HepG2 (cell line): ENCODE data around the gene ENTPD7. TPM values are rescaled to one million over a fixed set of nuclear protein-coding genes. Genes with fewer than 3 reads are reported as not detected.

Experiments
- ATAC-seq: fragments of 200-7000 bp; cut with Tn5 transposase; 3 replicates; pipeline ENCODE4 v1.9.1; 2020; ENCODE audit warnings: mild to moderate bottlenecking, moderate library complexity
- BruUV-seq: library from RNA; stranded (reverse); fragments of 400-500 nt; replicated peaks from 2 replicates; lab custom pipeline; 2021; lab: Mats Ljungman, UMichigan
- CTCF ChIA-PET: fragments of 300-600 bp; formaldehyde crosslinking; extraction: SDS; loops from one replicate; lab custom pipeline; 2021; ENCODE audit warnings: low total read pairs, inconsistent platforms, low intra/inter-chr PET ratio; lab: Yijun Ruan, JAX
- POLR2A ChIA-PET: fragments of 350-600 bp; sonication (Branson Sonifier 250); formaldehyde crosslinking; loops from one replicate; lab custom pipeline; 2020; ENCODE audit warnings: antibody characterized with exemption, inconsistent platforms; lab: Yijun Ruan, JAX
- DNase-seq: peaks from one replicate; pipeline ENCODE4 v3.0.0-alpha.2; 2015; ENCODE audit warnings: low spot score
- FAIRE-seq: peaks from 3 replicates; lab custom pipeline; 2011; peaks lifted over from hg19 to GRCh38; lab: Jason Lieb, UNC
- H2AFZ ChIP-seq: one replicate; pipeline ENCODE4 v1.6.1; 2011; ENCODE audit warnings: low read length, inconsistent platforms
- H3K27ac ChIP-seq: fragments of 300-600 bp; 3 replicates; pipeline ENCODE4 v1.8.0; 2011; ENCODE audit warnings: mixed run types, mild to moderate bottlenecking, mixed read lengths, low read length, inconsistent platforms; ENCODE audit not compliant: insufficient read depth; ENCODE audit errors: extremely low read length
- H3K27me3 ChIP-seq, 2 experiments: fragments of 200-600 bp in 1 of 2; 2 replicates in 1 of 2; 3 replicates in 1 of 2; pipeline versions ENCODE4 v1.6.0 to v1.8.0; 2011; ENCODE audit warnings: low read length in 2 of 2, mild to moderate bottlenecking in 2 of 2, moderate library complexity in 2 of 2, inconsistent platforms in 1 of 2; ENCODE audit not compliant: insufficient read depth in 2 of 2, control insufficient read depth in 1 of 2
- H3K36me3 ChIP-seq, 2 experiments: fragments of 200-600 bp in 1 of 2; replicated peaks in 1 of 2; 2 replicates in 1 of 2; 3 replicates in 1 of 2; pipeline versions ENCODE4 v1.5.1 to v1.8.0; 2011; ENCODE audit warnings: low read length in 2 of 2, inconsistent platforms in 1 of 2; ENCODE audit not compliant: insufficient read depth in 2 of 2, control insufficient read depth in 1 of 2
- H3K4me1 ChIP-seq: 2 replicates; pipeline ENCODE4 v1.5.1; 2012; ENCODE audit warnings: low read length, inconsistent platforms; ENCODE audit not compliant: insufficient read depth
- H3K4me2 ChIP-seq: 2 replicates; pipeline ENCODE4 v1.6.0; 2011; ENCODE audit warnings: low read depth, low read length, inconsistent platforms
- H3K4me3 ChIP-seq, 3 experiments: fragments of 200-600 bp in 1 of 3; sonication (generic), shearing (Covaris generic) in 1 of 3; replicated peaks in 1 of 3; 2 replicates each; pipeline ENCODE4 v1.5.1; 2011 to 2016; ENCODE audit warnings: low read length in 3 of 3, inconsistent platforms in 2 of 3, low read depth in 2 of 3, mild to moderate bottlenecking in 2 of 3, control low read depth in 1 of 3, mixed read lengths in 1 of 3; ENCODE audit not compliant: insufficient read depth in 1 of 3
- H3K79me2 ChIP-seq: one replicate; pipeline ENCODE4 v1.6.1; 2011; ENCODE audit warnings: low read length, inconsistent platforms; ENCODE audit not compliant: insufficient read depth
- H3K9ac ChIP-seq: 2 replicates; pipeline ENCODE4 v1.6.0; 2011; ENCODE audit warnings: mild to moderate bottlenecking, low read depth, low read length, inconsistent platforms; ENCODE audit not compliant: insufficient read depth
- H3K9me3 ChIP-seq: 2 replicates; pipeline ENCODE4 v1.5.1; 2012; ENCODE audit warnings: mild to moderate bottlenecking, low read length
- H4K20me1 ChIP-seq: 2 replicates; pipeline ENCODE4 v1.6.0; 2011; ENCODE audit warnings: inconsistent platforms, mild to moderate bottlenecking, low read length, moderate library complexity; ENCODE audit not compliant: insufficient read depth
- ATF5 ChIP-seq: sonication (generic); formaldehyde crosslinking; IDR thresholded peaks from 2 replicates; pipeline ENCODE4 v1.4.0; 2020; ENCODE audit warnings: mild to moderate bottlenecking, low read depth, missing genetic modification reagents
- IKZF4 ChIP-seq: sonication (generic); formaldehyde crosslinking; IDR thresholded peaks from 2 replicates; pipeline ENCODE4 v1.5.1; 2020; ENCODE audit warnings: borderline replicate concordance, mild to moderate bottlenecking, low read depth, missing genetic modification reagents; ENCODE audit errors: not compliant biosample characterization
- KLF6 ChIP-seq: IDR thresholded peaks from 2 replicates; pipeline ENCODE4 v1.8.0; 2016; ENCODE audit warnings: missing biosample characterization, missing genetic modification reagents
- MAFF ChIP-seq: IDR thresholded peaks from 2 replicates; pipeline ENCODE4 v1.6.1; 2011; ENCODE audit warnings: low read depth, low read length, improper control_type of control experiment
- MAFK ChIP-seq, 2 experiments: IDR thresholded peaks in 1 of 2; conservative IDR thresholded peaks in 1 of 2; 2 replicates each; pipeline ENCODE4 v1.6.1; 2011; ENCODE audit warnings: improper control_type of control experiment in 2 of 2, low read length in 2 of 2
- MATR3 ChIP-seq: sonication (generic); formaldehyde crosslinking; IDR thresholded peaks from 2 replicates; pipeline ENCODE4 v1.4.0; 2020; ENCODE audit warnings: missing genetic modification reagents
- ZBTB21 ChIP-seq: sonication (generic); formaldehyde crosslinking; IDR thresholded peaks from 2 replicates; pipeline ENCODE4 v1.4.0; 2020; ENCODE audit warnings: missing genetic modification reagents
- ZFP1 ChIP-seq: IDR thresholded peaks from 2 replicates; pipeline ENCODE4 v1.6.1; 2016
- ZNF281 ChIP-seq: sonication (generic); formaldehyde crosslinking; IDR thresholded peaks from 2 replicates; pipeline ENCODE4 v1.4.0; 2020; ENCODE audit warnings: missing genetic modification reagents, borderline replicate concordance
- ZNF850 ChIP-seq: sonication (generic); formaldehyde crosslinking; conservative IDR thresholded peaks from 2 replicates; pipeline ENCODE4 v1.9.0; 2021; ENCODE audit warnings: mild to moderate bottlenecking, missing genetic modification reagents
- WGBS: methylation state at CpG from one replicate; pipeline ENCODE4 v1.1.6; 2017; ENCODE audit warnings: low lambda C conversion rate; 5-methylcytosine and 5-hydroxymethylcytosine counted together
- in situ Hi-C: cut with HindIII; loops from 2 replicates; pipeline ENCODE4 v1.10.0; 2017; ENCODE audit warnings: low pct_unique_long_range_greater_than_20kb; ENCODE audit not compliant: extremely low pct_ligation_motif_present
- intact Hi-C: fragments of 100-400 bp; cut with micrococcal nuclease; formaldehyde crosslinking; loops from one replicate; pipeline ENCODE4 v1.10.0; 2022; ENCODE audit not compliant: unreplicated experiment
- polyA plus RNA-seq, 8 experiments: library from polyadenylated mRNA; depleted of rRNA in 3 of 8; stranded (reverse) in 7 of 8; unstranded in 1 of 8; fragments of >200 nt; fragmentation: Illumina TruSeq in 4 of 8; extraction: Trizol in 4 of 8; gene quantifications; 2 replicates each; pipeline versions ENCODE4 v1.2.1 to v1.2.3, GENCODE V29; 2011 to 2016; ENCODE audit warnings: low read depth in 4 of 8, missing spikeins in 1 of 8, mixed read lengths in 1 of 8; ENCODE audit not compliant: insufficient read depth in 1 of 8
- total RNA-seq, 5 experiments: library from RNA; depleted of rRNA; stranded (reverse); fragments of >200 nt; fragmentation: Illumina TruSeq; extraction: Trizol; gene quantifications; 2 replicates each; pipeline ENCODE4 v1.2.3, GENCODE V29; 2016; ENCODE audit warnings: low read depth in 1 of 5

The ENTPD7 gene
- total and polyA plus RNA-seq, 2 of the 13 experiments (the other 11 are each of a cell fraction or from before 2014, with no cell fraction given) = 7.6 to 36.5 TPM

- H4K20me1 ChIP-seq = no peaks in the 10 kb centered on the region
- no peak overlapping the region for H3K4me2 ChIP-seq
- DNase-seq (no peak), FAIRE-seq (no peak), ATAC-seq (no peak)
- BruUV-seq = no TSS peak
- intact Hi-C loops (no loop called here), in situ Hi-C loops (no loop called here)
- no peaks in the 10 kb centered on the region for H3K27me3 ChIP-seq
- peaks cover 6% of the 10 kb centered on the region; the same call in 1 of the 2 replicates for H3K4me1 ChIP-seq
- peaks cover 13% of the 10 kb centered on the region for H3K79me2 ChIP-seq
- ChIA-PET POLR2A (no interaction called here), CTCF (no interaction called here)
- WGBS = 97% methylated on average over 2 of the region's 2 CpGs
- H3K9me3 ChIP-seq = peaks cover 14% of the 10 kb centered on the region
- peaks cover 14 to 66% of the 10 kb centered on the region in 2 experiments for H3K36me3 ChIP-seq
- no peak overlapping the region for H3K4me3 ChIP-seq
- no peak overlapping the region for H2AFZ ChIP-seq
- H3K27ac ChIP-seq = no peak overlapping the region
- no peak overlapping the region for H3K9ac ChIP-seq
- peak; percentile 98 for TF ChIP-seq ZFP1 (CRISPR knock-in tag)
- TF ChIP-seq ZNF850 (CRISPR knock-in tag) = no peak
Measured at GRCh38 chr10:99740260-99740659, 81.0 kb downstream of the ENTPD7 start.

GRCh38 chr10:99740933-99741559 is 81.7 kb downstream of the ENTPD7 start:
- POLR2A ChIA-PET = no interaction called here
- Histone ChIP-seq H3K4me3 (no peak overlapping the region), H2AFZ (no peak overlapping the region), H3K36me3 (peaks cover 14 to 71% of the 10 kb centered on the region in 2 experiments), H3K9ac (no peak overlapping the region), H3K4me2 (no peak overlapping the region), H3K27ac (no peak overlapping the region), H3K27me3 (no peaks in the 10 kb centered on the region), H3K79me2 (peaks cover 13% of the 10 kb centered on the region), H3K9me3 (peaks cover 14% of the 10 kb centered on the region), H3K4me1 (peaks cover 6% of the 10 kb centered on the region; the same call in 1 of the 2 replicates), H4K20me1 (no peaks in the 10 kb centered on the region)
- in situ Hi-C loops (no loop called here), intact Hi-C loops (no loop called here)
- 97% methylated on average over 3 of the region's 3 CpGs for WGBS
- CTCF ChIA-PET = no interaction called here
- DNase-seq (no peak), FAIRE-seq (no peak), ATAC-seq (no peak)
- BruUV-seq = no TSS peak
- TF ChIP-seq MATR3 (no peak), MAFF (peak; percentile 91), MAFK (conservative IDR thresholded peaks at IDR 0.05 in 1 of 2, IDR thresholded peaks at IDR 0.05 in 1 of 2; ENCODE audit: low read length in 2 of 2) (peak; percentile 92 to 94), ZBTB21 (CRISPR knock-in tag) (no peak), ATF5 (no peak), IKZF4 (CRISPR knock-in tag) (no peak), KLF6 (CRISPR knock-in tag) (no peak), ZNF281 (no peak)
